HG02840 (cell line): Measurements from ENCODE around the gene SFXN3.

Source experiments
- ATAC-seq: cut with Tn5 transposase; IDR thresholded peaks from one replicate; pipeline ENCODE4 v1.9.1; 2021; ENCODE audit warnings: mild to moderate bottlenecking, moderate library complexity, moderate number of reproducible peaks; ENCODE audit not compliant: unreplicated experiment, low FRiP score

SFXN3 gene

DNA sequence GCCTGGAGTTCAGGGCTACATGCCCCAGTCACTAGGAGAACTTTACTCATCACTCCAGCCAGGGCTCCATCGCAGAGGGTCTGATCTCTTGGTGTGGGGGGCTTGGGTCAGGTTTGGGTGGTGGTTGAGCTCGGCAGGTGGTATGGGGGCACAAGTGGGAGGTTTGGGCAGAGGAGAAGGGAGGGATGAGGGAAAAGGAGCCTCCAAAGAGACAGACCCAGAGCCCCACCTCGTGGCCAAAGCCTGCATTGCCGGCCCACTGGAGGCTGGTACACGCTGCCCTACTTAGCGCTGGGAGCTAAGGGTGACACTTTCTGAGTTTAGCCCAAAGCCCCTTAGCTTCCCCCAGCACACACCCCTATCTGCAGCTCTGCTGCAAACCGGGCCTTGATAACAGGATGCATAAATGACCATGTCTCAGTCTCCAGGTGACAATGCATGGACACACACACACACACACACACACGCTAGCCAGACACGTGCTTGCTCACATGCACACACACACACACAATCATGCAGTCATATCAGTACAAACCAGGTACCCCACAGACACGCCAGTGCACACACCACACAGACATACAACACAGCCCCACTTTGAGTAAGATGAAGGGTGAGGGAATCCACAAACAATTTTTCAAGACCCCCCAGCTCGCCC is 16.7 kb upstream of the SFXN3 start:
- no peak for ATAC-seq

DNA sequence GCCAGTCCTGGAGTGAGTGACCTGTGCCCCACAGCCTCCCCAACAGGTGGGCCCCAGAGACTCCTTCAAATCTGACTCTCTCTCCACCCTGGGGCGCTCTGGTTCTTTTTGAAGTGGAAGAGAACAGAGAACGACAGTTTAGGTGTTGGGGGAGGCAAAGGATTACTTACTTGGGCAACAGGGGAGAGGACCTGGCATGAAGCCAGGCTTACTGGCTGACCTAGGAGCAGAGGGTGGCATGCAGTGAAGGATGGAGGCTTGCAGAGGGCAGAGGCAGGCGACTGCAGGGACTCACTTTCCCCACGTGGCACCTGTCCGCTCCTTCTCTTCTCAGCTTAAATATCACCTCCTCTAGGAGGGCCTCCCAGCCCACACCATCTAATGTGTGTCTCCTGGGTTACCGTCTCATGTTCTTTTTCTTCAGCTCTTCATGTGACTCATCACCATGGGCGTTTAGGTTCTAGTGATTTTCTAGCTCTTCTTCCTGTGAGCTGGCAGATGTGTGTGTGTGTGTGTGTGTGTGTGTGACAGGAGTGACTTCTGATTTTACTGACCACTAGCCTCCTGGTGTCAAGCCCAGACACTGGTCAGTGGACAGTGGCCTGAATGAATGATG is 16.0 kb upstream of the SFXN3 start:
- ATAC-seq: no peak

DNA sequence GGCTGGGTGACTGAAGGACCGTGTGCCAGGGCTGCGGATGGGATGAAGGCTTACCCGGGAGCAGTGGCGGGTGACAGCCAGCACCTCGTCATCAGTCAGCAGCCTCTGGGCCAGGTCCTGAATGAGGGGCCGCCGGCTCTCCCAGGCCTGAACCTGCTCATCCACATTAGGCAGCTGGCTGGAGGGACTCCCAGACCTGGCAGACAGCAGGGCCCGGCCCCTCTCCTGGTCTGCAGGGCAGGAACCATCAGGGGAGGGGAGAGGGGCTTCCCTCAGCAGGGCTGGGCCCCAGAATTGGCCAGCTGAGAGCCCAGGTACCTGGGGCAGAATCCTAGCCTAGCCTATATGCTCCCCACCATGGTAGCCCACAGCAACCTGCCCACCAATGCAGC is 15.5 kb upstream of the SFXN3 start:
- no peak for ATAC-seq

DNA sequence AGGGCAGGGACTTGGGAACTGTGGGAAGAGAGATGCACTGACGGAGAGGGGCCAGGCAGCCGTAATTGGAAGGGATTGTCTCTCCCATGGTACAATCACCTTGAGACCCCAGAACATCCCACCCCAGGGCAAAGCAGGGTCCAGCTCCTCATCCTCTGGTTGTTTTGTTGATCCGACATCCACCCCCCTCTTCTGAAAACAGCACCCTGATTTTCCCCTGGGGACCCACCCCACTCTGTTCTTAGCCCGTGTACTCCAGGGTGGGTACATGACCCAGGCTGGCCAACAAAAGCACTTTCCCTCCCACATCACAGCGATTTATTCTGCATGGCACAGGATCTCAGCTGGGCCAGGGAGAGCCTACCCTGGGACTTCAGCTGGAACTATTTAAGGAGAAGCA is 14.2 kb upstream of the SFXN3 start:
- no peak for ATAC-seq

DNA sequence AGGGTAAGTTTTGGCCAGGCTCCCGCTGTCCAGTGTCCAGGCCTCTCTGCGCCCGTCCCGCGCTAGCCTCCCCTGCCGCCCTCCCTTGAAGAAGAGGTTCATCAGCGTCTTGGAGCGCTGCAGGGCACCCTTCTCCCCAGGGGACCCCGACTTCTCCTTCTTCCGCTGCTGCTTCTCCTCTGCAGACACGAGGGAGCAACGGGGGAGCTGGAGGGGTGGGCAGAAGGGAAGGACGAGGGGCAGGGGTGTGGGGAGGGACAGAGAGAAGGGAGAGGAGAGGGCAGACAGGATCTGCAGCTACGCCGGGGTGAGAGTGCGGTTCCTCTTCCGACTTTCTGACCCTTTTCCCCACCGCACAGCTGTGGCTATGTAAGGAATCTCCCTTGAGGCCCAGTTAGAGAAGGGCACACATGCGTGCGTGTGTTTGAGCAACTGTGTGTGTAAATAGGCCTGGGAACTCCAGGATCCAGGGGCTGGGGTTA is 12.9 kb upstream of the SFXN3 start:
- ATAC-seq: no peak

DNA sequence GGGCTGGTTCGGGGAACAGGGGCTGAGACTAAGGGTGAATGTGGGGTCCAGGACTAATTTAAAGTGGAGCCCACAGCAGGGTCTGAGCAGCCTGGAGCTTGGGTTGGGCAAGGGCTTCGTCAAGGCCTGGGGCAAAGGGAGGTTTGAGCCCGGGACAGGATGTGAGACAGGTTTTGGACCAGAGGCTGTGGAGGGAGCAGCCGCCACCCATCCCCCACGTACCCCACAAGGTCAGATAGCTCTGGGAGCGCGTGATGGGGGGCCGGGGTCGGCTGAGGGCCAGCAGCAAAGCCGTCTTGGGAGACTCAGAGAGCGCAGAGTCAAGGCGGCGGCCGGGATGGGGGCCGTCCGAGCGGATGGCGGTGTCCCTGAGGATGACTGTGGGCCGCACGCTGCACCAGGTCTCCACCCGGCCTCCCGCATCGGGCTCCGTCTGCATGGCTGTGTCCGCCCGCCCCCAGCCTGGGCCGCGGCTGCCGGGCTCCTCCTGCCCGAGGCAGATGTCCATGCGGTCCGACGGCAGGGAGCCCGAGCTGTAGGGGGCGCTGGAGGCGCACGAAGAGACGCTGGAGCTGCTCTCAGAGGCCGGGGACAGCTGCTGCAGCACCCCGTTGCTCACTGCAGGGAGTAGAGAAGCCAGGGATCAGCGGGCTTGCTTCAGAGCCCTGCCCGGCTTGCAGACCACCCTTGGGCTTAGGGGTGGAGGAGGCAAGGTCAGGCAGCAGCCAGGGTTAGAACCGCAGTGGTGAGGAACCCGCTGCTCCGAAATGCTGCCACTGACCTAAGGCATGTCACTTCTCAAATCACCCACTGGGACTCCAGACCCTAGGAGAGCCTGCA is 12.2 kb upstream of the SFXN3 start:
- no peak for ATAC-seq

DNA sequence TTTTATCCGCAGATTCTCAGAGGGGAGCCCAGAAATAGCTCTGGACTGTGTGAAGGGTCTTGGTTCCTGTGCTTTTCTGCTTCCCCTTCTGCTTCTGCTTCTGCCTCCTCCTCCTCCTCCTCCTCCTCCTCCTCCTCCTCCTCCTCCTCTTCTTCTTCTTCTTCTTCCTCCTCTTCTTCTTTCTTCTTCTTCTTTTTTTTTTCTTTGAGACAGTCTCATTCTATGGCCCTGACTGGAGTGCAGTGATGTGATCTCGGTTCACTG is 11.7 kb upstream of the SFXN3 start:
- no peak for ATAC-seq

DNA sequence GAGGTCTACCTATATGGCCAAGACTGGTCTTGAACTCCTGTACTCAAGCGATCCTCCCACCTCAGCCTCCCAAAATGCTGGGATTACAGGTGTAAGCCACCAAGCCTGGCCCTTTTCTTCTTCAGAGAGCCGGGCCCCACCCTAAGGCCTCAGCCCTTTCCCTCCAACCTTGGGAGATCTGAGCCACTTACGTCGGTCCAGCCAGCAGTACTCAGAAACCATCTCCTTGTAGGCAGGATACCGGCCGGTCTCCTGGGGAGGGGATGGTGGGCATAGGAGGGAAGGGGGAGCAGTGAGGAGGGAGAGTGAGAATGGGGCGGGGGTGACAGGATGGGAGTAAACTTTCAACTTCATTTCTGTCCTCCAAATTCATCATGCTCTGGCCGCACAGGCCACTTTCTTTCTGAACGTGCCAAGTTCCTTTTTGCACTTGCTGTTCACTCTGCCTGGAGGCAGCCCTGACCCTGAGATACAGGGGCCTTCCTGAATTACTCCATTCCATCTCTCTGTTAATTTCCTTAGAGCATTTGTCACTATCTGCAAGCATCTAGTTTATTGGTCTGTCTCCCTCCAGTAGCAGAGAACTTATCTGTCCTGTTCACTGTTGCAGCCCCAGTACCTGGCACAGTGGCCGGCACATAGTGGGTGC is 10.5 kb upstream of the SFXN3 start:
- no peak for ATAC-seq

DNA sequence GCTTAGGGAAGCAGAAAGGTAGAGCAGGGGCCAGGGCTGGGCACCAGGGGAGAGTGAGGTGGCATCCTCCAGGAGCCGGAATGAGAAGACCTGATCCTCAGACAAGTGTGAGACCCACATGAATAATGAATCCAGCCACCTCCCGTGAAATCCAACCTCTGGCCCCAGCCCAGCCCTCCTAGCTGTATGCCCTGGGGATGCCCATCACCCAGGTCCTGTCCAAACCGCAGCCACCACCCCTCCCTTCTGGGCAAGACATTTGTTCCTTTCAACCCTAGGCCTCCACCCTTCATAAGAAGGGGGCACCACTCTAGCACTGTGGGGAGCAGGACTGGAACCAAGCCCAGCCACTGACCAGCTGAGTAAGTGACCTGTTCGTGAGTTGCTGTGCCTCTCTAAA is 9.8 kb upstream of the SFXN3 start:
- ATAC-seq: no peak

DNA sequence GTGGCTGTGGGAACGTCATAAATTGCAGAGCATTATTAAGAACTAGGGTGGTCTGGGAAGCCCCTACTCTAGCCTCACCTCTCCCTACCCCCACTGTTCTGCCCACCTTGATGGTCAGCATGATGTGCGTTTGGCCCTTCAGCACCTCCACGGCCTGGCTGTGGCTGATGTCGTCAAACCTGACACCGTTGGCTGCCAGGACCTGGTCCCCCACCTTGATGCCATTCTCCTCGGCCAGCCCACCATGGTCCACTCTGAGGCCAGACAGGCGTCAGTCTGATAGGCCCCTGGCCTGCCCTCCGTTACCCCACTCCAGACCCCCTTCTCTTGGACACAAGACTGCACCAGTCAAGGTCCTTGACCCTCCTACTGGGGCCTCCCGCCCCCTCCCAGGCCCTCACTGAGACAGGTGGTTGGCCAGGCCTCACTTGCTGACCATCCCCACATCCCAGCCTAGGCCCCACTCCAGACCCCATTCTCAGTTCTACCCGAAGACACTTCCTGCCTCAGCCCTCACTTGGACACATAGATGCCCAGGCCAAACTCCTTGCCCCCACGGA is 9.3 kb upstream of the SFXN3 start:
- no peak for ATAC-seq

DNA sequence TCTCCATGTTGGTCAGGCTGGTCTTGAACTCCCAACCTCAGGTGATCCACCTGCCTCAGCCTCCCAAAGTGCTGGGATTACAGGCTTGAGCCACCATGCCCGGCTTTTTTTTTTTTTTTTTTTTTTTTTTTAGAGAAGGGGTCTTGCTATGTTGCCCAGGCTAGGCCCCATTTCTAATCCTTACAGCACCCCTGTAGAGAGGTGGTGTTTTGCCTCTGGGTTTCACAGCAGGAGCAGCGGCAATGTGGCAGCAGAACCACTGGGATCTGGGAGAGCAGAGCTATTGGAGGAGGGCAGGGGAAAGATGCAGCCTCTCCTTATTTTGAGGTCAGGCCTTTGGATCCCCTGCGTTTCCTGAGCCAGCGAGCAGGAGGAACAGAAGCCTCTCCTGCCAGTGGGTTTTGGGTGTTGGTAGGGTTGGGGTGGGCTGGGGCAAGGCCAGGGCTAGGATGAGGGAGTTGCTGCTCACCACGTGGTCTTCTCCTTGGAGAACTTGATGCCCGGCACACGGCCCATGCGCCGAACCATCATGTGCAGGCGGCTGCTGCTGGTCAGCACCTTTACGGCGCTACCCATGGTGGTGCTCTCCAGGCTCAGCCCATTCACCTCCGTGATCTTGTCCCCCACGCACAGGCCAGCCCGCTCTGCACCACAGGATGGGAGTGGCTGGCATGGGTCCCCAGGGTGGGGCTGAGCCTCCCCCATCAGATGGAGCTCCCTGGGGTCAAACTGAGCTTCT is 7.9 kb upstream of the SFXN3 start:
- no peak for ATAC-seq

DNA sequence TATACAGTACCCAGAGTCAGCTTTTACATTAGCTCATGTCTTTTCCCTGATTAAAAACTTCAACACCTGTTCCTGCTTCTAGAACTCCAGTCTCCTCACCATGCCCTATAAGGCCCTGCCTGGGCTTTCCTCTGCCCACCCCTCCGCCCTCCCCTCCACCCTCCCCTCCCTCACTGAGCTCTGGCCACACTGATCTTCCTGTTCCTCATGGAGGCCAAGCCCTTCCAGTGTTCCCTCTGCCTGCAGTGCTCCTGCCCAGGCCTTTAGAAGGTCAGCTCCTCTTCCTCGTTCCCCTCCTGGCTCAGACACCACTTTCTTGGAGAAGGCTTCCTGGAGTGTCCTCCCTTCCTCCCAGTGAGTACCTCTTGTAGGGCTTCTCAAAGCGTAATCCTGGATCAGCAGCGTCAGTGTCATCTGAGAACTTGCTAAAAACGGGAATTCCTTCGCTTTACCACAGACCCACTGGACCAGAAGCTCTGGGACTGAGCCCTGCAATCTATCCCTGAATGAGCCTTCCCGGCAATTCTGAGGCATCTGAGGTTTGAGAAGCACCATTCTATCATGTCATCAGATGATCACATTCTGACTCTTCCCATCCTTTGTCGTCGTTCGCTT is 3.8 kb upstream of the SFXN3 start:
- ATAC-seq: no peak

DNA sequence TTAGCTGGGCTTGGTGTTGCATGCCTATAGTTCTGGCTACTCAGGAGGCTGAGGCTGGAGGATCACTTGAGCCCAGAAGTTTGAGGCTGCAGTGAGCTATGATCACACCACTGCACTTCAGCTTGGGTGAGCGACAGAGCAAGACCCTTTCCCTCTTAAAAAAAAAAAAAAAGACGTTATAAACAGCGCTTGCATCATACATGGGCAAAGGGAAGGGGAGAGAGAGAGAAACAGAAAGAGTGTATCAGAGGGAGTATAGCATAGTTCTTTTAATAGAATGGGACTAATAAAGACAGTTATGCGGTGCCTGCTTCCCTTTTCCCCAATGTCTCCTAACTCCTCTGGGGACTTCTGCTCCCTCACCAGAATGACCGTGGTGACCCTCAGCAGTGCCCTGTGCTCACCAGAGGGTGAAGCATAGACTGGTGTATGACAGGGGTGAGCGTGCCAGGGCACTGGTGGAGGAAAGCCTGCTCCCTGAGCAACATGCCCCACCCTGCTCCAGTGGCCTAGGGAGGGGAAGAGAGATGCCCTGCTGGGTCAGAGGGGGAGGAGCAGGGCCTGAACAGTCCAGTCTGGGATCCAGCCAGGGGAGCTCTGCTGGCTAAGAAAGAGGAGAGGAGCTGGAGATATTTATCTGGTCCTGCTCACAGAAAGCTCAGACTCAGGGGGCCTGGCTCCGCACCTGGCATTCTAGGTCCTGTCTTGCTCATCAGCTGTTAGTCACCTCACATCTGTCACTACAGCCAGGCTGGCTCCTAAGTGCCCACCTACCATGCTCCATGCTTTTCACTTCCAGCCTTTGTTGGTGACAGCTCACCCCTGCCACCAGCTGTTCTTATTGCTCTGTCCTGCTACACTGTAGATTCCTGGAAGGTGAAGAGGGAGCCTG is 2.3 kb upstream of the SFXN3 start:
- no peak for ATAC-seq

DNA sequence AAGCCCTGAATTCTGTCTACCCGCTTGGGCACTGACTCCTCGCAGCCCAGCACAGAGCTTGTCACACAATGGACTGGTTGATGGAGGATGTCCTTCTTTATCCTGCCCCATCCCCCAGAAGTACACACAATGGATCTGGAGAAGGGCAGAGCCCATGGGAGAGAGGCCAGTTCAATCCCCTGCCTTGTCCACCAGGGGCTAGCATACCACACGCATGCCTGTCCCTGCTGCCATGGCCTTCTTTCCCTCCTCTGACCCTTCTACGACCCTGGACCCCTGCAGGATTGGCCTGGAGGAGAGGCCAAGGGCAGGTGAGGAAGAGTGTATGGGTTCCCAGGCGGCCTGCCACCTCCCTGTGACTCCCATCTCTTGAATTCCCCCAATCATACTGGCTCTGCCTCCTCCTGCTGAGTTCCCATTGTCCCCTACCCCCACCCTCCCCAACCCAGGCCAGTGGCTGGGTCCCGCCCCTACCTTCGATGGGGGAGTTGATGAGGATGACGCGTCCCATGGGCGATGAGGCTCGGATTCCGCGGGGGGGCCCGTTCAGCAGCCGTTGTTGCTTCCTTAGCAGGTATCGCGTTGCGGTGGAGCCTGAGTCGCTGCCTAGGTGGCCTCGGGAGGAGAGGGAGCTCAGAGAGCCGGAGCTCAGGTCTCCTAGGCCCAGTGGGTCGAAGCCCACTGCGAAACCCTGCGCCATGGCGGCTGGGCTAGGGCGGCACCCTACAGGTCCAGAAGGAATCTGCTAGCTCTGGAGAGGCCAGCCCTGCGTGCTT is 1.3 kb upstream of the SFXN3 start:
- no peak for ATAC-seq

DNA sequence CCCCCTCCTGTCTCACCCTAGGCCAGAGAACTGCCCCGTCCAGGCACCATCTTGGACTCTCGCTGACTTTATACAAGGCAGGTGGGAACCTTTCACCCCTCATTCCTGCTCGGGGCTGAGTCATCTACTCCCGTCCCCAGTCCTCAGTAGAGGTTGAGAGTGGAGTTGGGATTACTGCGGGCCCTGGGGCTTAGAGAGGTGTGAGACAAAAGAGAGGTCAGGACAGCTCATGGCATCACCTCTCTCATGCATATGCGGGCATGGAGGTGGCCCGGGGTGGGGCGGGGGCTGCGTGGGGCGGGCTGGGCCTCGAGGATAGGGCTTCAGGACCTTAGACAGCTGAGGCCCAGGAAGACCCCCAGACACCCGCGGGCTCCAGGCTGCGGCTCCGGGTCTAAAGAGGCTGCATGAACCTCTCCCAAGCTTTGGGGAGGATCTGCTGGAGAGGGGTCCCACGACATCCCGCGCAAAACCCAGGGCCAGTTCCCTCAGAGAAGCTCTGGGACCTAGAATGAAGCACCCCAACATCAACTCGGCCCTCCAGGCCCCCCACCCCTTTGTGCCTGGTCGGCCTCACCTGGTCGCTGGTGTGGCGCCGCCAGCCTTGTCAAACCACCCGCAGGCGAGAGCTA is 422 bp upstream of the SFXN3 start:
- no peak for ATAC-seq

DNA sequence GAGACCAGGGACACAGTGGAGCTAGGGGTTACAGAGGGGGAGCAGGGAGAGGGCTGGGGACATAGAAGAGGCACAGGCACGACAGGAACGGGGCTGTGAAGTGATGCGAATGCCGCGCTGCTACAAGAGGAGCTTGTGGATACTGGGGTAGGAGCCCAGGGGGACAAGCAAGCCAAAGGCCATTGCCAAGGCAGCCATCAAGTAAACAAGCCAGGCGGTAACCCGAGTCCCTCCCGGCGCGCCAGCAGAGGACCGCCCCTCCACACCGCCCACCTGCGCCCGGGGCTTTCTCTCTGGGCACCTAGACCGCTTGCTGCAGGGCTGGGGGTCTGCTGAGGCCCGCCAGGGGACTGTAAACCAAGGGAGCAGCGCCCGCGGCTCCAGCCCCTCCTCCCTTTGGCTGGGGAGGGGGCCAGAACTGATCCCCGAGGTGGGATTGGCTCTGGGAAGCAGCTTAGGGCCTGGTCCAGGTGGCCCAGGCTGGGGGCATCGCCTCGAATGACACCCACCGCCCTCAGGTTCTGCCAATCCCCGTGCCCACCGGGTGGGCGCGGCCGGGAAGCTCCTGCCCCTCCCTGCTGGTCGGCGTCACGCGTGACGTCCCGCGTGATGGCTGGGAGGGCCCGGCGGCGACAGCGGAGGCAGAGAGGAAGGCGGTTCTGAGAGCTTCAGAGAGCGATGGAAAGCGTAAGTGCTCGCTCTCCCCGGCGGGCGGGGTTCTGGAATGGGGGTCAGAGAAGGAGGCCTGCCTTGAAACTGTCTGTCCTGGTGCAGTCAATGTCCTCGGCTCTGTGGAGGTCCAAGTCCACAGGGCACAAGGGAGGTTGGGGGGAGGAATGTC is 982 bp downstream of the SFXN3 start:
- ATAC-seq: no peak

DNA sequence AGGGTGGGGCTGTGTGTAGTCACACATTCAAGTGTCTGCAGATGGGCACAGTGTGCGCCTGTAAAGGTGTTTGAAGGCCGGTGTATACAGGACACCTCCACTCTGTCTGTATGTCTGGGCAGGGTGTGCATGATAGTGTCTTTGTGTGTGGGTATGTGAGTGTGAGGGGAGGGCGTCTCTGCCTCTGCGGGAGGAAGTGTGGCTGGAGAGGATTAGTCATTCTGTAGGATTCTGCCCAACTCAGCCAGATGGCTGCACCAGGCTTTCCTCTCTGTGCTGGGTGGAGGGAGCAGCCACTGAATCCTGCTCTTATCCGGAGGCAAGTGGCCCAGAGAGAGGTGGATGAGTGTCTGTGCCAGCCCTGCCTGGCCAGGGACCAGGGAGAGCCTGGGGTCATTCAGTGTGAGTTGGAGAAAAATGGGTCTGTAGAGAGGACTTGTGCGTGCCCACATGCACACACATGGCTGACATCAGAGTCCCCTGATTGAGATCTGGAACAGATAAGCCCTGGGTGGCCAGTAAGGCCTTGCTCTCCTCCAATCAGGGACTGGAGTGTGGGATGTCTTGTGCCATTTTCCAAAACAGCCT is 1.7 kb downstream of the SFXN3 start:
- no peak for ATAC-seq
